Liver (tissue), 3 donors: ENCODE measurements around the gene ADCY2.

Experiments used
- CTCF ChIP-seq: fragments of 150-350 bp; IDR thresholded peaks from 2 replicates; pipeline ENCODE4 v1.5.1; 2017; ENCODE audit warnings: improper control_type of control experiment, low read depth, low read length; ENCODE audit not compliant: missing input control
- EGR1 ChIP-seq, 2 donors: IDR thresholded peaks; 2 replicates each; pipeline ENCODE4 v1.6.1; 2016 to 2018; ENCODE audit warnings: antibody characterized with exemption in 2 of 2, low read depth in 2 of 2
- FOXA1 ChIP-seq: IDR thresholded peaks from 2 replicates; pipeline ENCODE4 v1.6.1; 2016; ENCODE audit warnings: antibody characterized with exemption
- RAD21 ChIP-seq, 2 donors: IDR thresholded peaks; 2 replicates each; pipeline ENCODE4 v1.6.1; 2016; ENCODE audit warnings: antibody characterized with exemption in 2 of 2, mild to moderate bottlenecking in 2 of 2
- TF ChIP-seq, protein P1 (sequence below): IDR thresholded peaks from 2 replicates; pipeline ENCODE4 v1.6.1; 2016; ENCODE audit warnings: antibody characterized with exemption
- TF ChIP-seq, protein P2 (sequence below): IDR thresholded peaks from 2 replicates; pipeline ENCODE4 v1.6.1; 2016; ENCODE audit warnings: antibody characterized with exemption, mild to moderate bottlenecking
- TF ChIP-seq, protein P3 (sequence below): IDR thresholded peaks from 2 replicates; pipeline ENCODE4 v1.6.1; 2016; ENCODE audit warnings: antibody characterized with exemption
- TF ChIP-seq, protein P4 (sequence below): IDR thresholded peaks from 2 replicates; pipeline ENCODE4 v1.6.1; 2016; ENCODE audit warnings: antibody characterized with exemption
- donor health status: healthy.
- donor health status: healthy.

- TF ChIP-seq, protein P1, sequence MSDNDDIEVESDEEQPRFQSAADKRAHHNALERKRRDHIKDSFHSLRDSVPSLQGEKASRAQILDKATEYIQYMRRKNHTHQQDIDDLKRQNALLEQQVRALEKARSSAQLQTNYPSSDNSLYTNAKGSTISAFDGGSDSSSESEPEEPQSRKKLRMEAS = no peak
- TF ChIP-seq RAD21 (IDR thresholded peaks at IDR 0.05) (no peak), CTCF (no peak), FOXA1 (no peak), EGR1 (IDR thresholded peaks at IDR 0.05; ENCODE audit: low read depth in 2 of 2) (no peak)
- TF ChIP-seq, protein P2, sequence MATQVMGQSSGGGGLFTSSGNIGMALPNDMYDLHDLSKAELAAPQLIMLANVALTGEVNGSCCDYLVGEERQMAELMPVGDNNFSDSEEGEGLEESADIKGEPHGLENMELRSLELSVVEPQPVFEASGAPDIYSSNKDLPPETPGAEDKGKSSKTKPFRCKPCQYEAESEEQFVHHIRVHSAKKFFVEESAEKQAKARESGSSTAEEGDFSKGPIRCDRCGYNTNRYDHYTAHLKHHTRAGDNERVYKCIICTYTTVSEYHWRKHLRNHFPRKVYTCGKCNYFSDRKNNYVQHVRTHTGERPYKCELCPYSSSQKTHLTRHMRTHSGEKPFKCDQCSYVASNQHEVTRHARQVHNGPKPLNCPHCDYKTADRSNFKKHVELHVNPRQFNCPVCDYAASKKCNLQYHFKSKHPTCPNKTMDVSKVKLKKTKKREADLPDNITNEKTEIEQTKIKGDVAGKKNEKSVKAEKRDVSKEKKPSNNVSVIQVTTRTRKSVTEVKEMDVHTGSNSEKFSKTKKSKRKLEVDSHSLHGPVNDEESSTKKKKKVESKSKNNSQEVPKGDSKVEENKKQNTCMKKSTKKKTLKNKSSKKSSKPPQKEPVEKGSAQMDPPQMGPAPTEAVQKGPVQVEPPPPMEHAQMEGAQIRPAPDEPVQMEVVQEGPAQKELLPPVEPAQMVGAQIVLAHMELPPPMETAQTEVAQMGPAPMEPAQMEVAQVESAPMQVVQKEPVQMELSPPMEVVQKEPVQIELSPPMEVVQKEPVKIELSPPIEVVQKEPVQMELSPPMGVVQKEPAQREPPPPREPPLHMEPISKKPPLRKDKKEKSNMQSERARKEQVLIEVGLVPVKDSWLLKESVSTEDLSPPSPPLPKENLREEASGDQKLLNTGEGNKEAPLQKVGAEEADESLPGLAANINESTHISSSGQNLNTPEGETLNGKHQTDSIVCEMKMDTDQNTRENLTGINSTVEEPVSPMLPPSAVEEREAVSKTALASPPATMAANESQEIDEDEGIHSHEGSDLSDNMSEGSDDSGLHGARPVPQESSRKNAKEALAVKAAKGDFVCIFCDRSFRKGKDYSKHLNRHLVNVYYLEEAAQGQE = no peak
- TF ChIP-seq, protein P3, sequence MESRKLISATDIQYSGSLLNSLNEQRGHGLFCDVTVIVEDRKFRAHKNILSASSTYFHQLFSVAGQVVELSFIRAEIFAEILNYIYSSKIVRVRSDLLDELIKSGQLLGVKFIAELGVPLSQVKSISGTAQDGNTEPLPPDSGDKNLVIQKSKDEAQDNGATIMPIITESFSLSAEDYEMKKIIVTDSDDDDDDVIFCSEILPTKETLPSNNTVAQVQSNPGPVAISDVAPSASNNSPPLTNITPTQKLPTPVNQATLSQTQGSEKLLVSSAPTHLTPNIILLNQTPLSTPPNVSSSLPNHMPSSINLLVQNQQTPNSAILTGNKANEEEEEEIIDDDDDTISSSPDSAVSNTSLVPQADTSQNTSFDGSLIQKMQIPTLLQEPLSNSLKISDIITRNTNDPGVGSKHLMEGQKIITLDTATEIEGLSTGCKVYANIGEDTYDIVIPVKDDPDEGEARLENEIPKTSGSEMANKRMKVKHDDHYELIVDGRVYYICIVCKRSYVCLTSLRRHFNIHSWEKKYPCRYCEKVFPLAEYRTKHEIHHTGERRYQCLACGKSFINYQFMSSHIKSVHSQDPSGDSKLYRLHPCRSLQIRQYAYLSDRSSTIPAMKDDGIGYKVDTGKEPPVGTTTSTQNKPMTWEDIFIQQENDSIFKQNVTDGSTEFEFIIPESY = no peak
- TF ChIP-seq, protein P4, sequence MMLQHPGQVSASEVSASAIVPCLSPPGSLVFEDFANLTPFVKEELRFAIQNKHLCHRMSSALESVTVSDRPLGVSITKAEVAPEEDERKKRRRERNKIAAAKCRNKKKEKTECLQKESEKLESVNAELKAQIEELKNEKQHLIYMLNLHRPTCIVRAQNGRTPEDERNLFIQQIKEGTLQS = no peak
Measured at GRCh38 chr5:7540736-7541485, 145.0 kb downstream of the ADCY2 start.
